ENCODE data around the gene EZR.

The EZR gene

GRCh38 chr6:158850807-158851115 is 31.6 kb upstream of the EZR start:
- TF ChIP-seq GATA2 (IDR thresholded peaks at IDR 0.05; ENCODE audit: low read depth, low read length), result no peak
- no peak for TF ChIP-seq GATA3 (IDR thresholded peaks at IDR 0.05; ENCODE audit: low read depth, low read length)

- TF ChIP-seq GATA2 (IDR thresholded peaks at IDR 0.05; ENCODE audit: low read depth, low read length) (no peak), GATA3 (IDR thresholded peaks at IDR 0.05; ENCODE audit: low read depth, low read length) (no peak)
These were observed 31.0 kb upstream of the EZR start for GRCh38 chr6:158849899-158850806.

DNA sequence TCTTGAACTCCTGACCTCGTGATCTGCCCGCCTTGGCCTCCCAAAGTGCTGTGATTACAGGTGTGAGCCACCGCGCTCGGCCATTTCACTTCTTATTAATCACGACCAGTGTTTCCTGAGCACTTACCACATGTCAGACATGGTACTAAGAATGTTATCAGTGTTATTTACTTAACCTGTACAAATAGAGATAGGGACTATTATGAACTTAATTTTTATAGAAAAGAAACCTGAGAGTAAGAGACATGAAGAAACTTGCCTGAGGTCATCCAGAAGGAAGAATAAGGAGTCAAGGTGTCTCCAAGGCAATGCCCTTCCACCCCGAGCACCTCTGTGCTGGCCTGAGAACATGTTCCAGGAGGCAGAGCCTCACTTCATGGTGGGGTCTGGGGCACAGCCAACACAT is 29.3 kb upstream of the EZR start:
- TF ChIP-seq GATA2 (IDR thresholded peaks at IDR 0.05; ENCODE audit: low read depth, low read length) (no peak), GATA3 (IDR thresholded peaks at IDR 0.05; ENCODE audit: low read depth, low read length) (no peak)

- no peak for TF ChIP-seq GATA2 (IDR thresholded peaks at IDR 0.05; ENCODE audit: low read depth, low read length)
These were observed 28.6 kb upstream of the EZR start for GRCh38 chr6:158847786-158848185.

DNA sequence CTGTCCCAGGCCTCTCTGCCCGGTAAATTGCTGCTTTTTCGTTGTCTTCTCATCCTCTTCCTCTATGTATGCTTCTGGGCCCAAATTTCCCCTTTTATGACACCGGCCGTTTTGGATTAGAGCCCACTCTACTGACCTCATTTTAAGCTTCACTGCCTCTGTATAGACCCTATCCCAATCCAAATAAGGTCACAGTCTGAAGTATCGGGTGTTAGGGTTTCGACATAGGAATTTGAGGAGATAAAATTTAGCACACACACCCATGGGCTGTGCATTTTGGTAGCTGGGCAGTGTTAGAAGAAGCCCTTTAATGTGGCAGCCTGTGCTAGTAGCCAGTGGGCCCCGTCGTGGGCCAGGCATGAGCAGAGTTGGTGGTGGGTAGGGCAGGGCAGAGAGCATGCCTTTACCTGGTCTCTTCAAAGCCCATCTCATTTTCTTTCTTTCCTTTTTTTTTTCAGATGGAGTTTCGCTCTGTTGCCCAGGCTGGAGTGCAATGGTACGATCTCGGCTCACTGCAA is 27.9 kb upstream of the EZR start:
- TF ChIP-seq GATA2 (IDR thresholded peaks at IDR 0.05; ENCODE audit: low read depth, low read length), result no peak
- no peak for TF ChIP-seq GATA3 (IDR thresholded peaks at IDR 0.05; ENCODE audit: low read depth, low read length)

DNA sequence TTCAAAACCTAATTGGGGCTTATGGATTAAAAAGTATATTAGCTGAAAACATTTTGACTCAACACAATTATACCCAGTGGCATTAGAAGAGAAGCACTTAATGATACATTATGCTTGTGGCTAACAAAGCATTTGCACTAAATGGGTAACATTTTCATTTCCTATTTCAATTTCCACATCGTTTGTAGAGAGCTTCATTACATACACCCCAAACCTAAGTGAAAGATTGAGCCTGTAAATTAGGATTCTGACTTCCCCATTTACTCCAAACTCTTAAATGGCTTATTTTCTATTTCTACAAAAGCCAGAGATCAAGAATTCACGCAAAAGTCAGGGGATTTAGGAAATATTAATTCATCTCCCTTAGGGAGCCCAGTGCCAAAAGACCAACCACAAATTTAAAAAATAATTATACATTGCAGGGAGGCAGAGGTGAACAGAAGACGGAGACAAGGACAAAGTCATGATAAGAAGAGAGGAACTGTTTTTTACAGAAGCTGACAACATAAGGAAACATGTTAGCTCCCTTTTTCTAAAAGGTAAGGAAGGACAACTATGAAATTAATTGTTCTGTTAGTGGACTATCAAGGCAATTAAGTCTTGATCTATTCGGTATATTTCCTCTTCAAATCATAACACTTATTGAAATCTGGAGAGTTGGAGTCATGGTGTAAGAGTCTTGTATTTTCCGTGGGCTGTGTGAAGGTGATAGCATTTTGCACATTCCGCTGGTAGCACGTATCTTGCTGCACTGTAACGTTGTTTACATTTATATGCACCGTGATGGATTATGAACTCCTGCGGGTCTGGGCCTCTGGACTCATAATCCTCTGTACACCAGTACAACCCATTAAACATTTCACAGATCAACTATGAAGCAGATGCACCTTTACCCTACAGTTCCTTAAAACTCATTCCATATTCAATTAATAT is 24.8 kb upstream of the EZR start:
- TF ChIP-seq GATA2 (IDR thresholded peaks at IDR 0.05; ENCODE audit: low read depth, low read length) (no peak), GATA3 (IDR thresholded peaks at IDR 0.05; ENCODE audit: low read depth, low read length) (no peak)

GRCh38 chr6:158841358-158841757 is 22.2 kb upstream of the EZR start:
- no peak for TF ChIP-seq GATA3 (IDR thresholded peaks at IDR 0.05; ENCODE audit: low read depth, low read length)
- TF ChIP-seq GATA2 (IDR thresholded peaks at IDR 0.05; ENCODE audit: low read depth, low read length), result no peak

DNA sequence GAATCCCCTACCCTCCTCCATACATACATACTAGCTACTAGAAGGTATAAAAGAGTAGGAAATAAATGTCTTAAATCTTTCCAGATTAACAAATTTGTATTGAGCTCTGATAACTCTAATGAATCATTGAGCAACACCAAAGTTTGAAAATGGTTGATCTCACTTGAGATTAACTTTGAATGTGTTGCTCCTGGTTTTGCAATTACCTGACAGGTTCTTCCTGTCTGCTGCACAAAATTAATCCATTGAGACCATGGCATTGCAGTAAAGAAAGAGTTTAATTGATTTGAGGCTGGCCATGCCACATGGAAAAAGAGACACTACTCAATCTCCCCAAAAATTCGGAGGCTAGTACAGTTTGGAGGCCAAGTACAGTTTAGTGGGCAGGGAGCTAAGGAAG is 21.3 kb upstream of the EZR start:
- TF ChIP-seq GATA3 (IDR thresholded peaks at IDR 0.05; ENCODE audit: low read depth, low read length) (no peak), GATA2 (IDR thresholded peaks at IDR 0.05; ENCODE audit: low read depth, low read length) (no peak)

GRCh38 chr6:158839796-158840195 is 20.6 kb upstream of the EZR start:
- TF ChIP-seq GATA3 (IDR thresholded peaks at IDR 0.05; ENCODE audit: low read depth, low read length), result no peak
- no peak; the same call in 1 of the 2 replicates for TF ChIP-seq GATA2 (IDR thresholded peaks at IDR 0.05; ENCODE audit: low read depth, low read length)

- no peak for TF ChIP-seq GATA3 (IDR thresholded peaks at IDR 0.05; ENCODE audit: low read depth, low read length)
- TF ChIP-seq GATA2 (IDR thresholded peaks at IDR 0.05; ENCODE audit: low read depth, low read length), result peak; percentile 59
These were observed 18.8 kb upstream of the EZR start for GRCh38 chr6:158837684-158838625.

DNA sequence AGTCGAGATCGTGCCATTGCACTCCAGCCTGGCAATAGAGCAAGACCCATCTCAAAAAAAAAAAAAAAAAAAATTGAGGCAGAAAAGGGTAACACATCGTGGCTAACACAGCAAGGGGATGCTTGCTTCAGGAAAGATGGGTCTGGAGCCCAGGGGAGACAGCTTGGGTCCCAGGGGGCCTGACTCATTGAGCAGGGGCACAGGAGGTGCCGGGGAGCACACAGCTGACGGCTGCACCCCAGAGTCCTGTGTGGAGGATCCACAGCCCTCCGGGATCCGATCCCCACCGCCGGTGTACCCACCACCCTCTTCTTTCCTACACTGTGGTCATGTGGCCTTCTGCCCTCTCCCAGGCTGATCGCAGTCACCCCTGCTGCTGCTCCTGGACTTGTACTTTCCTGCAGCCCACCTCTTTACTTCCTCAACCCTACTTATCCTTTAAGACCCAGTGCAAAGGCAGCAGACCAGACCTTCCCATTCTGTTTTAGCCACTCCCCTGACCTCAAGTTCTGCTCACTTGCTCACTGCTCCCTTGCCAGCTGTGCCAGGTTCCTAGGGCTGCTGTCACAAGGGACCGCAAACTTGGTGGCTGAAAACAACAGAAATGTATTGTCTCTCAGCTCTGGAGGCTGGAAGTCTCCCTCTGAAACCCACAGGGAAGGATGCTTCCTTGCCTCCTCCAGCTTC is 17.6 kb upstream of the EZR start:
- TF ChIP-seq GATA2 (IDR thresholded peaks at IDR 0.05; ENCODE audit: low read depth, low read length) (no peak), GATA3 (IDR thresholded peaks at IDR 0.05; ENCODE audit: low read depth, low read length) (no peak)

- TF ChIP-seq GATA2 (IDR thresholded peaks at IDR 0.05; ENCODE audit: low read depth, low read length) (no peak), GATA3 (IDR thresholded peaks at IDR 0.05; ENCODE audit: low read depth, low read length) (no peak)
These were observed 16.6 kb upstream of the EZR start for GRCh38 chr6:158835616-158836221.

Measured in SH-SY5Y (cell line).